ENCODE results near the gene IFNA1.
A peak's percentile ranks its signal among the peaks of the same experiment; 100 is the strongest.

- TF ChIP-seq POLR2A (IDR thresholded peaks at IDR 0.05) (no peak), CTCF (IDR thresholded peaks at IDR 0.05) (peak in 1 of 3 donors; percentile 29)
These were observed 44.2 kb upstream of the IFNA1 start for GRCh38 chr9:21395778-21396717.
